ENCODE measurements around the gene TRIM7. TPM values are rescaled to one million over a fixed set of nuclear protein-coding genes. Genes with fewer than 3 reads are reported as not detected.

TRIM7 gene
- total RNA-seq, 1 experiment from 2014 or later = 30.2 TPM

GRCh38 chr5:181187500-181188213, 17.3 kb downstream of the TRIM7 start:
- H3K36me3 ChIP-seq (ENCODE audit: control insufficient read depth in 1 of 2, insufficient read depth in 2 of 2, low read length in 2 of 2) = no peaks in the 10 kb centered on the region
- no peaks in the 10 kb centered on the region for H4K20me1 ChIP-seq (ENCODE audit: insufficient read depth)
- 0 out of 2 replicates have a peak, but pooled peaks cover 6% of the 10 kb centered on the region for H3K79me2 ChIP-seq (ENCODE audit: insufficient read depth, low read length)
- peak overlapping the region; percentile 90 for H3K4me2 ChIP-seq (ENCODE audit: low read length)
- peak overlapping the region; percentile 29 to 42 for H3K4me3 ChIP-seq (replicated peaks in 1 of 2; ENCODE audit: low read depth in 1 of 2, low read length in 2 of 2)
- no peaks in the 10 kb centered on the region for H3K9me3 ChIP-seq (ENCODE audit: control insufficient read depth in 1 of 2, insufficient read depth in 1 of 2, low read depth in 1 of 2, low read length in 2 of 2)
- peak overlapping the region; percentile 93 for H2AFZ ChIP-seq (ENCODE audit: low read depth, low read length, poor library complexity, severe bottlenecking)
- peaks cover 23 to 56% of the 10 kb centered on the region in 2 experiments for H3K4me1 ChIP-seq (ENCODE audit: control insufficient read depth in 1 of 2, insufficient read depth in 2 of 2, low read length in 2 of 2)
- TF ChIP-seq POLR2AphosphoS5 (IDR thresholded peaks at IDR 0.05; ENCODE audit: low read depth, low read length) (no peak; the same call in 1 of the 2 replicates), YY1 (IDR thresholded peaks at IDR 0.05; ENCODE audit: extremely low read depth, insufficient replicate concordance, low read depth, low read length) (no peak), SRF (IDR thresholded peaks at IDR 0.05; ENCODE audit: low read depth) (no peak), CTCF (IDR thresholded peaks at IDR 0.05 in 2 of 3, conservative IDR thresholded peaks at IDR 0.05 in 1 of 3; ENCODE audit: borderline replicate concordance in 1 of 3, insufficient read depth in 1 of 3, low read depth in 2 of 3, low read length in 2 of 3) (peak in 2 of 3 experiments; percentile 31 to 32; a peak in 3 of 6 replicates), EGR1 (IDR thresholded peaks at IDR 0.05; ENCODE audit: low read depth) (no peak), ZBTB33 (IDR thresholded peaks at IDR 0.05; ENCODE audit: extremely low read depth, insufficient replicate concordance, low read length) (peak; percentile 51), ELF1 (IDR thresholded peaks at IDR 0.05; ENCODE audit: borderline replicate concordance, low read depth) (no peak), EZH2 (IDR thresholded peaks at IDR 0.05) (no peak), ZFX (IDR thresholded peaks at IDR 0.05) (no peak), POLR2A (IDR thresholded peaks at IDR 0.05; ENCODE audit: borderline replicate concordance, extremely low read depth, insufficient read depth, insufficient read length) (no peak)
- no peaks in the 10 kb centered on the region for H3K27me3 ChIP-seq (ENCODE audit: insufficient read depth, low read length)
- intact Hi-C loops (cut with micrococcal nuclease) = loop anchor here (1.0 to 2.0 kb wide), 4 partner anchors 15 to 35 kb away; no protein-coding TSS in a partner anchor
- H3K27ac ChIP-seq (ENCODE audit: low read depth, low read length) = peak overlapping the region; percentile 67
- ChIA-PET CTCF (interaction anchor here (0.9 kb wide), 1 partner anchor 14 kb away, joined by 6 read pairs; no protein-coding TSS in a partner anchor), POLR2A (interaction anchor here (0.7 to 3.2 kb wide), 8 partner anchors 14 to 49 kb away, joined by 3 to 13 read pairs (median 4); partner anchors contain the start of genes TRIM41 and TRIM7), RAD21 (ENCODE audit: low non-redundant PET in 1 of 2, low total read pairs in 2 of 2, uncharacterized antibody in 2 of 2, unreplicated experiment in 2 of 2) (no interaction called here)
- peak overlapping the region; percentile 45 for H3K9ac ChIP-seq (ENCODE audit: low read length)
- ATAC-seq (peak; percentile 40), DNase-seq (ENCODE audit: low read depth, low spot score) (peak; percentile 86)
- no TSS peak for BruUV-seq (replicated peaks)
- H3K9me2 ChIP-seq (ENCODE audit: insufficient read depth) = no peaks in the 10 kb centered on the region

All from HCT116 (cell line).